MM.1S (cell line): ENCODE data around the gene GBP2.

Experiments used
- DNase-seq: peaks from one replicate; pipeline ENCODE4 v3.0.0-alpha.2; 2015
- H2AFZ ChIP-seq: fragments of 300-600 bp; sonication (generic); 2 replicates; pipeline ENCODE4 v1.6.0; 2016; ENCODE audit warnings: antibody characterized with exemption, low read length
- H3F3A ChIP-seq: fragments of 300-600 bp; sonication (generic); 2 replicates; pipeline ENCODE4 v1.6.1; 2016; ENCODE audit warnings: mild to moderate bottlenecking, antibody characterized with exemption, low read length, moderate library complexity, mixed read lengths; ENCODE audit not compliant: insufficient read depth
- H3K27ac ChIP-seq: fragments of 300-600 bp; sonication (generic); 2 replicates; pipeline ENCODE4 v1.5.1; 2016; ENCODE audit warnings: mild to moderate bottlenecking, low read length
- H3K27me3 ChIP-seq: fragments of 300-600 bp; sonication (generic); replicated peaks from 2 replicates; pipeline ENCODE4 v1.6.0; 2016; ENCODE audit warnings: low read length; ENCODE audit not compliant: insufficient read depth
- H3K36me3 ChIP-seq: fragments of 300-600 bp; sonication (generic); replicated peaks from 2 replicates; pipeline ENCODE4 v1.6.1; 2016; ENCODE audit warnings: mild to moderate bottlenecking, low read length, mixed read lengths; ENCODE audit not compliant: insufficient read depth
- H3K4me1 ChIP-seq: fragments of 300-600 bp; sonication (generic); 2 replicates; pipeline ENCODE4 v1.6.1; 2016; ENCODE audit warnings: low read length, mixed read lengths
- H3K4me2 ChIP-seq: fragments of 300-600 bp; sonication (generic); 2 replicates; pipeline ENCODE4 v1.6.0; 2016; ENCODE audit warnings: low read depth, low read length
- H3K4me3 ChIP-seq: fragments of 300-600 bp; sonication (generic); 2 replicates; pipeline ENCODE4 v1.5.1; 2016; ENCODE audit warnings: low read length, mixed read lengths
- H3K79me2 ChIP-seq: fragments of 300-600 bp; sonication (generic); 2 replicates; pipeline ENCODE4 v1.6.1; 2016; ENCODE audit warnings: mixed run types, low read length, mixed read lengths
- H3K9ac ChIP-seq: fragments of 300-600 bp; sonication (generic); 2 replicates; pipeline ENCODE4 v1.6.1; 2016; ENCODE audit warnings: low read length, mixed read lengths
- H3K9me2 ChIP-seq: fragments of 300-600 bp; sonication (generic); replicated peaks from 2 replicates; pipeline ENCODE4 v1.6.1; 2016; ENCODE audit warnings: mild to moderate bottlenecking, low read length, mixed read lengths; ENCODE audit not compliant: insufficient read depth
- H3K9me3 ChIP-seq: fragments of 300-600 bp; sonication (generic); replicated peaks from 2 replicates; pipeline ENCODE4 v1.6.1; 2016; ENCODE audit warnings: mild to moderate bottlenecking, low read length, mixed read lengths; ENCODE audit not compliant: insufficient read depth
- H4K20me1 ChIP-seq: fragments of 300-600 bp; sonication (generic); 2 replicates; pipeline ENCODE4 v1.6.1; 2016; ENCODE audit warnings: mild to moderate bottlenecking, low read length, moderate library complexity, mixed read lengths; ENCODE audit not compliant: insufficient read depth
- EZH2 ChIP-seq: fragments of 300-600 bp; sonication (generic); optimal IDR thresholded peaks from 2 replicates; pipeline ENCODE3; 2017; ENCODE audit warnings: low read depth, mild to moderate bottlenecking, antibody characterized with exemption, low read length, mixed read lengths
- EZH2phosphoT487 ChIP-seq: fragments of 300-600 bp; sonication (generic); IDR thresholded peaks from 2 replicates; pipeline ENCODE4 v1.6.1; 2018; ENCODE audit warnings: antibody characterized with exemption, low read length
- TF ChIP-seq, protein P1 (sequence below): fragments of 300-600 bp; sonication (generic); IDR thresholded peaks from 2 replicates; pipeline ENCODE4 v1.5.1; 2016; ENCODE audit warnings: antibody characterized with exemption, low read length, mixed read lengths

The GBP2 gene

DNA sequence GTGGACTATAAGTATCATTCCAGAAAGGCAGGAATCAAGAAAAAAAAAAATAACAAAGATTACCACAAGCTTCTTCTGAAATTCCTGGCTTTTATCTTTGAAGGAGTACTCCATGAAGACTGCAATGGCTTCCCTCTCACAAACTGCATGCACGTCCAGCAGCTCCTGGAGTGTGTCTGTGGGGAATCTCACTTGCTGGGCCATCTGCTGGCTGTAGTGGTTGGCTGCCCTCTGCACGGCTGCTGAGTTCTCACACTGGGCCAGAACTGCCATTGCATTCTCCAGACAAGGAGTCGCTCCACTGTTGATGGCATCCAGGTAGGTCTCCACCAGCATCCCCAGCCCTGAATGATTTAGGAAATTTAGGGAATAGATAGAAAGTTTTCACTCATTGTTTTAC, 23.3 kb upstream of the GBP2 start:
- Histone ChIP-seq H3K79me2 (no peaks in the 10 kb centered on the region), H3K36me3 (no peaks in the 10 kb centered on the region), H4K20me1 (no peaks in the 10 kb centered on the region), H3K9me2 (no peaks in the 10 kb centered on the region), H3K4me3 (no peak overlapping the region), H3K9ac (no peak overlapping the region), H3K4me2 (no peak overlapping the region), H3K9me3 (no peaks in the 10 kb centered on the region), H3K27ac (no peak overlapping the region), H3F3A (no peaks in the 10 kb centered on the region), H2AFZ (no peak overlapping the region), H3K27me3 (no peaks in the 10 kb centered on the region), H3K4me1 (no peaks in the 10 kb centered on the region)
- no peak for DNase-seq
- TF ChIP-seq EZH2 (no peak), EZH2phosphoT487 (no peak)
- TF ChIP-seq, protein P1, sequence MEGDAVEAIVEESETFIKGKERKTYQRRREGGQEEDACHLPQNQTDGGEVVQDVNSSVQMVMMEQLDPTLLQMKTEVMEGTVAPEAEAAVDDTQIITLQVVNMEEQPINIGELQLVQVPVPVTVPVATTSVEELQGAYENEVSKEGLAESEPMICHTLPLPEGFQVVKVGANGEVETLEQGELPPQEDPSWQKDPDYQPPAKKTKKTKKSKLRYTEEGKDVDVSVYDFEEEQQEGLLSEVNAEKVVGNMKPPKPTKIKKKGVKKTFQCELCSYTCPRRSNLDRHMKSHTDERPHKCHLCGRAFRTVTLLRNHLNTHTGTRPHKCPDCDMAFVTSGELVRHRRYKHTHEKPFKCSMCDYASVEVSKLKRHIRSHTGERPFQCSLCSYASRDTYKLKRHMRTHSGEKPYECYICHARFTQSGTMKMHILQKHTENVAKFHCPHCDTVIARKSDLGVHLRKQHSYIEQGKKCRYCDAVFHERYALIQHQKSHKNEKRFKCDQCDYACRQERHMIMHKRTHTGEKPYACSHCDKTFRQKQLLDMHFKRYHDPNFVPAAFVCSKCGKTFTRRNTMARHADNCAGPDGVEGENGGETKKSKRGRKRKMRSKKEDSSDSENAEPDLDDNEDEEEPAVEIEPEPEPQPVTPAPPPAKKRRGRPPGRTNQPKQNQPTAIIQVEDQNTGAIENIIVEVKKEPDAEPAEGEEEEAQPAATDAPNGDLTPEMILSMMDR = no peak

DNA sequence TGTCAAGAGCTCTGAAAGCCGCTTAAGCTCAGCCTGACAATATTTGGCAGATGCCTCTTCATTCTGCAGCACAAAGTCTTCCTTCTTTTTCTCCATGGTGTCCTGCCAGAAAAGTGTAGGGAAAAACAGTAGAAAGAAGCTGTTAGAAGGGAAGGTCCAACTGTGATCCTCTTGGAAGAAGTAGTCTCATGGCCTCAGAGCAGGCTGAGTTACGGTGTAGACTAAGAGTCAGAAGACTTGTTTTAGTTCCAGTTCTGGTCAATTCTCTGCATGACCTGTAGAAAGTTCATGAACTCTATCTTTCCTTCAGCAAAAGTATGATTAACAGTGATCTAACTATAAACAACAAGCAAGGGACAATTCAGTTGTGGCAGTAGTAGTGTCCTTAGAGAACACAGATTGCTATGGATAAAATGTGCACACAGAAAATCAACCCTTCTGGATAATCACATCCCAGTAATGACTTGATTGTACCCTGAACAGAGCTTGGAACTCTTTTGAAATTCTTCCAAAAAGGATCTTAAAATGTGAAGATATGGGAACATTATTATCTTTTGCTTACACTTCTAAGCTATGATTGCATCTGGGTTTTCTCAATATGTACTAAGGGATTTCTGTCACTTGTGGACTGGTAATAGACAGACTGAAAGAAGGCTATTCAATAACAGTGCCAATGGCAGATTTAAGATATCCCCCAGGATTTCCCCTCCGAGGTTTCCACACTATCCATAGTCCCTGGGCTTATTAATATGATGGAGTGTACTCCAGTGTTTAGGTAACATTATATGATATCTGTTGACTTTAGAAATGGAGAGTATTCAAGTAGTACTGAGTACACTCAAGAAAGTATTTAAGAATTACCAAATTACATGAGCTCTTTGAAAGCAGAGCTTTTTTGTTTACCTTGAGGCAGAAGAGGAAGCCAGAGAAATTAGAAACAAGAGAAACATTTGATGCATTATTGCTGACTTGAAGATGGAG, 22.1 kb upstream of the GBP2 start:
- H3K79me2 ChIP-seq = no peaks in the 10 kb centered on the region
- H2AFZ ChIP-seq = no peak overlapping the region
- no peaks in the 10 kb centered on the region for H3K4me1 ChIP-seq
- no peak overlapping the region for H3K9ac ChIP-seq
- no peaks in the 10 kb centered on the region for H3F3A ChIP-seq
- no peaks in the 10 kb centered on the region for H3K36me3 ChIP-seq
- H3K27ac ChIP-seq = no peak overlapping the region
- H3K27me3 ChIP-seq = no peaks in the 10 kb centered on the region
- DNase-seq = no peak
- H3K4me2 ChIP-seq = no peak overlapping the region
- H3K9me3 ChIP-seq = no peaks in the 10 kb centered on the region
- TF ChIP-seq EZH2 = no peak
- TF ChIP-seq, protein P1 = no peak
- TF ChIP-seq EZH2phosphoT487 = no peak
- no peaks in the 10 kb centered on the region for H3K9me2 ChIP-seq
- H4K20me1 ChIP-seq = no peaks in the 10 kb centered on the region
- no peak overlapping the region for H3K4me3 ChIP-seq

DNA sequence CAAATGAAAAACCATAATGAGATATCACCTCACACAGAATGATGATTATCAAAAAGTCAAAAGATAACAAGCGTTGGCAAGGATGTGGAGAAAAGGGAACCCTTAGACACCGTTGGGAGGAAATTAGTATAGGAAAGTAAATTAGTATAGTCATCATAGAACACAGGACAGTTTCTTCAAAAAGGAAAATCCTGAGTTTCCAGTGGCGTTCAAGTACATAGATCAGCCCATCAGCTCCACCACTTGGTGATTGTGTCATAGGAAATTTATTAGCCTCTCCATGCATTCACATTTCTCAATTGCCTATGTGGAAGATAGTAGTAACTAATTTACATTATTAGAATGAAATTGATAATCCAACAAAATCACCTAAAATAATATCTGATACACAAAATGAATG, 20.8 kb upstream of the GBP2 start:
- Histone ChIP-seq H3K4me2 (no peak overlapping the region), H3K36me3 (no peaks in the 10 kb centered on the region), H4K20me1 (no peaks in the 10 kb centered on the region), H3K4me3 (no peak overlapping the region), H3K9me3 (no peaks in the 10 kb centered on the region), H2AFZ (no peak overlapping the region), H3K4me1 (no peaks in the 10 kb centered on the region), H3F3A (no peaks in the 10 kb centered on the region), H3K9ac (no peak overlapping the region), H3K27ac (no peak overlapping the region), H3K9me2 (no peaks in the 10 kb centered on the region), H3K27me3 (no peaks in the 10 kb centered on the region), H3K79me2 (no peaks in the 10 kb centered on the region)
- TF ChIP-seq, protein P1 = no peak
- TF ChIP-seq EZH2phosphoT487 (no peak), EZH2 (no peak)
- DNase-seq = no peak
